Fibroblast of villous mesenchyme (primary cell): ENCODE data around the gene KNTC1. TPM values are rescaled to one million over a fixed set of nuclear protein-coding genes. Genes with fewer than 3 reads are reported as not detected.

ENCODE experiments used
- DNase-seq: peaks from one replicate; pipeline ENCODE4 v3.0.0-alpha.2; 2010; ENCODE audit warnings: low read depth
- H3K4me3 ChIP-seq: 2 replicates; pipeline ENCODE4 v1.5.1; 2011; ENCODE audit warnings: low read depth, mild to moderate bottlenecking, low read length
- CTCF ChIP-seq: IDR thresholded peaks from 2 replicates; pipeline ENCODE4 v1.5.1; 2012; ENCODE audit warnings: low read depth, mild to moderate bottlenecking, low read length; ENCODE audit not compliant: insufficient read depth
- total RNA-seq: library from RNA; depleted of rRNA; stranded (reverse); fragments of >200 nt; gene quantifications from 2 replicates; pipeline ENCODE4 v1.2.3, GENCODE V29; 2012

Gene KNTC1
- total RNA-seq, 1 donor = 28.5 TPM

DNA sequence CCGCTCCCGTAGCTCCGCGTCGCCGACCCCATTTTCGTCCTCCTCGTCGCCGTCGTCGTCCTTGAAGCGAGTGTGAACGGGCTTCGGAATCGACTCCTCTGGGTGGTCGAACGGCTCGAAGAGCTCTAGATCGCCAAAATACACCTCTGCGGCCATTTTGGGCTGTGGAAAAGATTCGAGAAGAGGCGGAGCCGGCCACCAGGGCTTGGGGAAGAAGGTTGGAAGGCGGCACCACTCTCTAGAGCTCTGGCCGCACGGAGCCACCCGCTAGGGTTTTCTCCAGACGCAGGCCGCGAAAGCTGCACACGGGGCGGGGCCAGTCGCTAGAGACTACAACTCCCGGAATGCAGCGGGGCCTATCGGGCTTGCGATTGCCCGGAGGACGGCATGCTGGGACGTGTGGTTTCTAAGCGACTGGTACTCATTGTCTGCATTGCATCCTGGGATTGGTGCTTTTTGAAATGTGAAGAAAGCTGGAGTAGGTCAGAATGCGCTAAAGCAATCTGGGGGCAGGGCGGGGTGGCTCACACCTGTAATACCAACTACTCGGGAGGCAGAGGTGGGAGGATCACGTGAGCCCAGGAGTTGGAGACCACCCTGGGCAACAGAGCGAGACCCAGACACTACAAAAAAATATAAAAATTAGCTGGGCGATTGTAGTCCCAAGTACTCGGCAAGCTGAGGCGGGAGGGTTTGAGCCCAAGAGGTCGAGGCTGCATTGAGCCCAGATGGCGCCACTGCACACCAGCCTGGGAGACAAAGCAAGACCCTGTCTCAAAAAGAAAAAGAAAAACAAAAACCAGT, 26.2 kb upstream of the KNTC1 start, which contains the start of gene ZCCHC8:
Gene ZCCHC8 (minus strand): TSS at position 248 of the 804 bp plus-strand sequence. CDS start 92 bp downstream, at position 156.
- H3K4me3 ChIP-seq = peak within 1 kb of the TSS; percentile 98
- TF ChIP-seq CTCF = peak; percentile 15
- DNase-seq = peak; percentile 100

DNA sequence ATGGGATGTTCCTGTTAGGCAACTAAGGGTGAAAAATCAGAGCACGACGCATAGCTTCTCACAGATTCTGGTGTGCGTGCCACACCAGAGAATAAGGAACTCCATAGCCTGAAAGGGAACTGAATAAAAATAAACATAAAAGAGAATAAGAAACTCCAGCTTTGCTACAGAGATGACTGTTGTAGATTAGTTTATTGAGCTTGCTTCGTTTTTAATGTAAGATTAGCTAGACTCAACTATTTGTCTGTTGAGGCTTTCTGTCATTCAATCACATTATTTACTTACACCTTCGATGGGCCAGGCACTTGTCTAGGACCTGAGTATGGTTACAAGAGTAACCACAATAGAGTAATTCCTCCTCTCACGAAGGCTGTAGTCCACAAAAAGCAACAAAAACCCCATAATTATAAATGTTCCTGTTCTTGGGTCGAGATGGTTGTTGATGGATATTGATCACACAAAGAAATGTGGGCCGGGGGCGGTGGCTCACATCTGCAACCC, 25.5 kb upstream of the KNTC1 start:
- peak overlapping the region; percentile 98 for H3K4me3 ChIP-seq
- no peak for DNase-seq
- TF ChIP-seq CTCF = no peak

GRCh38 chr12:122503147-122503751, 23.8 kb upstream of the KNTC1 start:
- no peak for TF ChIP-seq CTCF
- H3K4me3 ChIP-seq = no peak overlapping the region
- no peak for DNase-seq

- TF ChIP-seq CTCF = no peak
- no peak overlapping the region for H3K4me3 ChIP-seq
- DNase-seq = no peak
Observed at GRCh38 chr12:122503783-122504590, 23.1 kb upstream of the KNTC1 start.

DNA sequence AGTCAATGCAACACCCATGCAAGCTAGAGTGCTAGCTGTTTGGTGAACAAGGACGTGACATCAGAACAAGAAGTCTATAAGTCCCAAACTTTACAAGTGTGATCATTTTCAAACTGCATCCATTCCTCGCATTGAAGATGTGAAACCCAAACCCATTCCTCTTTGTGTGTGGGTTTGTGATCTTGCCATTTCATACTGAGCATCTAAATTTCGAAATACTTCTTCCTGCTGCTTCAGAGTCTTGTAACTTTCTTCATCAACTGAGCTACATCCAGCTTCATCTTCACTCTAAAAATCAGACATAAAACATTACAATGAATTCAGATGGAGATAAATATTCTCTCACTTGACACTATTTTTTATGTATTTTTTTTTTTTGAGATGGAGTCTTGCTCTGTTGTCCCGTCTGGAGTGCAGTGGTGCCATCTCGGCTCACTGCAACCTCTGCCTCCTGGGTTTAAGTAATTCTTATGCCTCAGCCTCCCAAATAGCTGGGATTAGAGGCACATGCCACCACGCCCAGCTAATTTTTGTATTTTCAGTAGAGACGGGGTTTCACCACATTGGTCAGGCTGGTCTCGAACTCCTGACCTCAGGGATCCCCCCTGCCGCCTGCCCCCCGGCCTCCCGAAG, 21.5 kb upstream of the KNTC1 start:
- no peak overlapping the region for H3K4me3 ChIP-seq

More for the DNA sequence above, 21.5 kb upstream of the KNTC1 start:
- DNase-seq = no peak
- TF ChIP-seq CTCF = no peak
